ENCODE measurements around the gene ZMYND15. TPM values are rescaled to one million over a fixed set of nuclear protein-coding genes. Genes with fewer than 3 reads are reported as not detected.

The ZMYND15 gene
- polyA plus RNA-seq, 1 donor: 0.97 TPM

DNA sequence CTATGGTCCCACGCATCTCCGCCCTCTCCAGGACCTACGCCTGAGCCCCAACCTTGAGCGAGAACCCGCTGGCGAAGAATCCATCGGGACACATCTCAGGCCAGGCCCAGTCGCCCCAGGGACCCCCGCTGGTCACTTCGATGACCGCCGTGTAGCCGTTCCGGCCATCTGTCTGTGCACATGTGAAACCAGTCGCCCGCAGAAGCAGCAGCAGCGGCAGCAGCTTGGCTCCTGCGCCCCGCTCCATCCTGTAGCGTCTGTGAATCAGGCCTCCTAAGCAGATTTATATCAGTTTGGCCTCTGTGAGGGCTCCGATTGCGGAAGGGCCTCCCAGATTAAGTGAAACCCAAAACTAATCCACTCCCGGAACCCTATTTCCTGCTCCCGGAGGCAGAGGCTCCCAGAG lies 46.5 kb downstream of the ZMYND15 start, which contains the start of gene VMO1:
TSS of gene VMO1 (minus strand) at position 259 of the 406 bp plus-strand sequence. CDS start at position 247, 12 bp downstream.
- DNase-seq: no peak

DNA sequence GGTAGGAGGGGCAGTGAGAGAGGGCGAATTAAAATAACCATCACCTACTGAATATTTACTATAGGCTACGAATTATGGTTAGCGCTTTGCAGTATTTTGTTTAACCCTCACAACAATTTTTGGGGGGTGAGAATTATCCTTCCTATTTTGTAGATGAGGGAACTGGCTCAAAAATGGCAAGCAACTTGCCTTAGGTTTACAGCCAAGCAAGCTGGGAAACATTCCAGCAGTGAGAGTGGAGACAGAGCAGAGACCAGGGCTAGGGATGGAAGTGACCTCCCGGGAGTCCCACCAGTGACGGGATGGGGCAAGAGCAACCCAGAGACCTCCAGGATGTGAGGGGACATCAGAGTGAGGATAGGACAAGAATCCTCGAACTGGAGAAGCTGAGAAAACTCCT lies 46.9 kb downstream of the ZMYND15 start:
- no peak for DNase-seq

DNA sequence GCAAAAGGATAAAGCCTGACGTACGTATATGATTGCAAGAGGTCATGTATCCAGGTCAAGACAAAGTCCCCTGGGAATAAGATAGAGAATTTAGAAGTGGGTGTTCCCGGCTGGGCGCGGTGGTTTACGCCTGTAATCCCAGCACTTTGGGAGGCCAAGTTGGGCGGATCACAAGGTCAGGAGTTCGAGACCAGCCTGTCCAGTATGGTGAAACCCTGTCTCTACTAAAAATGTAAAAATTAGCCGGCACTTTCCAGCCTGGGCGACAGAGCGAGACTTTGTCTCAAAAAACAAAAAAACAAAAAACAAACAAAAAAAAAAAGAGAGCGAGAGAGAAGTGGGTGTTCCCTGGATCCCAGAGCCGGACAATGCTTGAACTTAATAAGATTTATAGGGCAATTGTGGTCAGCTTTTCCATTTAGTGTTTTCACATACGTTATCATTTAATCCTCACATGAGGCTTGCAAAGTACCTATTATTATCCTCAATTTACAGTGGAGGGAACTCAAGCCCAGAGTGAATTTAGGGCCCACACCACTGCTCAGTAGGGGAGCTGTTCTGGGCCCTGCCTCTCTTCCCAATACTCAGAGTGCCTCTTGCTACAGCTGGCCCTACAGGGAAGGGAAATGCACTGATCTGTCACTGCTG lies 48.6 kb downstream of the ZMYND15 start:
- DNase-seq: no peak

GRCh38 chr17:4788807-4789700 lies 49.4 kb downstream of the ZMYND15 start, which contains the start of gene GLTPD2:
TSS of gene GLTPD2 (plus strand) at chr17:4788964. CDS start at chr17:4789012, 48 bp downstream.
- no peak for DNase-seq

- no peak for DNase-seq
These were observed 50.0 kb downstream of the ZMYND15 start for GRCh38 chr17:4789701-4789950.

- DNase-seq: peak; percentile 92
These were observed 50.5 kb downstream of the ZMYND15 start for GRCh38 chr17:4789951-4790704.

- no peak for DNase-seq
These were observed 51.1 kb downstream of the ZMYND15 start for GRCh38 chr17:4790705-4791088.

- DNase-seq: no peak
These were observed 55.5 kb downstream of the ZMYND15 start for GRCh38 chr17:4795168-4795567.

Other genes starting within 250 kb of the ZMYND15 start
- gene SPNS2, start 241.0 kb upstream of the ZMYND15 start, polyA plus RNA-seq (ENCODE audit: insufficient read length): 7.9 TPM
- gene MYBBP1A, start 184.4 kb upstream of the ZMYND15 start, polyA plus RNA-seq (ENCODE audit: insufficient read length): 36.9 TPM
- 0.15 TPM for gene GGT6, start 179.3 kb upstream of the ZMYND15 start, polyA plus RNA-seq (ENCODE audit: insufficient read length)
- 139 TPM for gene SMTNL2, start 155.3 kb upstream of the ZMYND15 start, polyA plus RNA-seq (ENCODE audit: insufficient read length)
- gene ALOX15, start 98.2 kb upstream of the ZMYND15 start, polyA plus RNA-seq (ENCODE audit: insufficient read length): 0.14 TPM
- gene PELP1, start 35.7 kb upstream of the ZMYND15 start, polyA plus RNA-seq (ENCODE audit: insufficient read length): 38.1 TPM
- gene ARRB2, start 29.2 kb upstream of the ZMYND15 start, polyA plus RNA-seq (ENCODE audit: insufficient read length): 29.9 TPM
- 19.5 TPM for gene MED11, start 8.4 kb upstream of the ZMYND15 start, polyA plus RNA-seq (ENCODE audit: insufficient read length)
- 7.8 TPM for gene CXCL16, start 95 bp downstream of the ZMYND15 start, polyA plus RNA-seq (ENCODE audit: insufficient read length)
- not detected for gene TM4SF5, start 32.1 kb downstream of the ZMYND15 start, polyA plus RNA-seq (ENCODE audit: insufficient read length)
- 4.7 TPM for gene VMO1, start 46.5 kb downstream of the ZMYND15 start, polyA plus RNA-seq (ENCODE audit: insufficient read length)
- 0.98 TPM for gene GLTPD2, start 49.1 kb downstream of the ZMYND15 start, polyA plus RNA-seq (ENCODE audit: insufficient read length)
- gene PSMB6, start 56.3 kb downstream of the ZMYND15 start, polyA plus RNA-seq (ENCODE audit: insufficient read length): 94.3 TPM
- 28.7 TPM for gene PLD2, start 67.3 kb downstream of the ZMYND15 start, polyA plus RNA-seq (ENCODE audit: insufficient read length)
- 28.3 TPM for gene MINK1, start 93.5 kb downstream of the ZMYND15 start, polyA plus RNA-seq (ENCODE audit: insufficient read length)
- 1.5 TPM for gene C17orf107, start 159.7 kb downstream of the ZMYND15 start, polyA plus RNA-seq (ENCODE audit: insufficient read length)
- gene CHRNE, start 163.3 kb downstream of the ZMYND15 start, polyA plus RNA-seq (ENCODE audit: insufficient read length): 3.3 TPM
- gene GP1BA, start 192.4 kb downstream of the ZMYND15 start, polyA plus RNA-seq (ENCODE audit: insufficient read length): 0.88 TPM
- gene SLC25A11, start 200.2 kb downstream of the ZMYND15 start, polyA plus RNA-seq (ENCODE audit: insufficient read length): 57.1 TPM
- 75.2 TPM for gene RNF167, start 200.4 kb downstream of the ZMYND15 start, polyA plus RNA-seq (ENCODE audit: insufficient read length)
- 432 TPM for gene PFN1, start 208.7 kb downstream of the ZMYND15 start, polyA plus RNA-seq (ENCODE audit: insufficient read length)
- gene ENO3, start 211.3 kb downstream of the ZMYND15 start, polyA plus RNA-seq (ENCODE audit: insufficient read length): 2,174 TPM
- 92.0 TPM for gene SPAG7, start 228.0 kb downstream of the ZMYND15 start, polyA plus RNA-seq (ENCODE audit: insufficient read length)
- gene CAMTA2, start 247.8 kb downstream of the ZMYND15 start, polyA plus RNA-seq (ENCODE audit: insufficient read length): 32.9 TPM